WTC11 (cell line): ENCODE data around the gene HSBP1L1.

Experiments
- GRHL2 ChIP-seq: fragments of 250-450 bp; sonication (Bioruptor Pico); IDR thresholded peaks from 2 replicates; pipeline ENCODE4 v1.8.0; 2022; ENCODE audit warnings: mild to moderate bottlenecking, moderate library complexity; ENCODE audit not compliant: insufficient replicate concordance, severe bottlenecking
- GTF2I ChIP-seq: fragments of 250-450 bp; sonication (Bioruptor Pico); conservative IDR thresholded peaks from 2 replicates; pipeline ENCODE4 v1.4.0; 2021; ENCODE audit warnings: mild to moderate bottlenecking
- IRF2 ChIP-seq: sonication (generic); formaldehyde crosslinking; IDR thresholded peaks from 2 replicates; pipeline ENCODE4 v1.8.0; 2022; ENCODE audit warnings: low read depth, missing genetic modification reagents, borderline replicate concordance
- NFYB ChIP-seq: sonication (generic); formaldehyde crosslinking; conservative IDR thresholded peaks from 2 replicates; pipeline ENCODE4 v1.8.0; 2022; ENCODE audit warnings: low read depth, missing genetic modification reagents
- ZNF423 ChIP-seq: fragments of 250-450 bp; sonication (Bioruptor Pico); IDR thresholded peaks from 2 replicates; pipeline ENCODE4 v2.1.2; 2022; ENCODE audit warnings: mild to moderate bottlenecking, moderate library complexity
- TF ChIP-seq, protein P1 (sequence below): sonication (generic); formaldehyde crosslinking; IDR thresholded peaks from 2 replicates; pipeline ENCODE4 v1.8.1; 2022; ENCODE audit warnings: low read depth, mild to moderate bottlenecking, moderate library complexity, missing genetic modification reagents, borderline replicate concordance
- TF ChIP-seq, protein P2 (sequence below): fragments of 200-600 bp; IDR thresholded peaks from 2 replicates; pipeline ENCODE4 v1.8.0; 2022; ENCODE audit warnings: antibody characterized with exemption
- TF ChIP-seq, protein P3 (sequence below): sonication (generic); formaldehyde crosslinking; IDR thresholded peaks from 2 replicates; pipeline ENCODE4 v1.8.1; 2022; ENCODE audit warnings: mild to moderate bottlenecking, missing genetic modification reagents, moderate library complexity, borderline replicate concordance
- TF ChIP-seq, protein P4 (sequence below): sonication (generic); formaldehyde crosslinking; conservative IDR thresholded peaks from 2 replicates; pipeline ENCODE4 v1.8.1; 2022; ENCODE audit warnings: mild to moderate bottlenecking, missing genetic modification reagents
- TF ChIP-seq, protein P5 (sequence below): sonication (generic); formaldehyde crosslinking; IDR thresholded peaks from 2 replicates; pipeline ENCODE4 v1.8.0; 2022; ENCODE audit warnings: mild to moderate bottlenecking, missing genetic modification reagents
- TF ChIP-seq, protein P6 (sequence below): sonication (generic); formaldehyde crosslinking; IDR thresholded peaks from 2 replicates; pipeline ENCODE4 v1.8.1; 2022; ENCODE audit warnings: missing genetic modification reagents, borderline replicate concordance

DNA sequence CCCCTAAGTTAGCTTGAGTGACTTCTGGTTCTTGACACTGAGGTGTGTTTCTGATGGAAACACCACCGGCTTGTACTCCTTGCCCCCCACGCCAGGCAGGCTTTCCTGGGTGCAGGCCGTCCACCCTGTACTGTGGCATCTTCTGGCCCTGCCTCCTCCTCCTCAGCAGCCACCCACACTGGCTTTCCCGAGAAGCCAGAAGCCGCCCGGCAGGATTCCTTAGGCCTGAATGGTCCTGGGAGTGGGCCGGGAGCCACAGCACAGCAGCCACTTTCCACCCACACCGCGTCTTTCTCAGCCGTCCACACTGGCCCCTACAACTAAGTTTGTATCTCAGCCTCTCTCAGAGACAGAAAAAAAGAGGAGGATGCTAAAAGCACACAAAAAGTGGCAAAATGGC is 2.1 kb upstream of the HSBP1L1 start:
- TF ChIP-seq, protein P1, sequence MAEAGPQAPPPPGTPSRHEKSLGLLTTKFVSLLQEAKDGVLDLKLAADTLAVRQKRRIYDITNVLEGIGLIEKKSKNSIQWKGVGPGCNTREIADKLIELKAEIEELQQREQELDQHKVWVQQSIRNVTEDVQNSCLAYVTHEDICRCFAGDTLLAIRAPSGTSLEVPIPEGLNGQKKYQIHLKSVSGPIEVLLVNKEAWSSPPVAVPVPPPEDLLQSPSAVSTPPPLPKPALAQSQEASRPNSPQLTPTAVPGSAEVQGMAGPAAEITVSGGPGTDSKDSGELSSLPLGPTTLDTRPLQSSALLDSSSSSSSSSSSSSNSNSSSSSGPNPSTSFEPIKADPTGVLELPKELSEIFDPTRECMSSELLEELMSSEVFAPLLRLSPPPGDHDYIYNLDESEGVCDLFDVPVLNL: no peak
- TF ChIP-seq, protein P2, sequence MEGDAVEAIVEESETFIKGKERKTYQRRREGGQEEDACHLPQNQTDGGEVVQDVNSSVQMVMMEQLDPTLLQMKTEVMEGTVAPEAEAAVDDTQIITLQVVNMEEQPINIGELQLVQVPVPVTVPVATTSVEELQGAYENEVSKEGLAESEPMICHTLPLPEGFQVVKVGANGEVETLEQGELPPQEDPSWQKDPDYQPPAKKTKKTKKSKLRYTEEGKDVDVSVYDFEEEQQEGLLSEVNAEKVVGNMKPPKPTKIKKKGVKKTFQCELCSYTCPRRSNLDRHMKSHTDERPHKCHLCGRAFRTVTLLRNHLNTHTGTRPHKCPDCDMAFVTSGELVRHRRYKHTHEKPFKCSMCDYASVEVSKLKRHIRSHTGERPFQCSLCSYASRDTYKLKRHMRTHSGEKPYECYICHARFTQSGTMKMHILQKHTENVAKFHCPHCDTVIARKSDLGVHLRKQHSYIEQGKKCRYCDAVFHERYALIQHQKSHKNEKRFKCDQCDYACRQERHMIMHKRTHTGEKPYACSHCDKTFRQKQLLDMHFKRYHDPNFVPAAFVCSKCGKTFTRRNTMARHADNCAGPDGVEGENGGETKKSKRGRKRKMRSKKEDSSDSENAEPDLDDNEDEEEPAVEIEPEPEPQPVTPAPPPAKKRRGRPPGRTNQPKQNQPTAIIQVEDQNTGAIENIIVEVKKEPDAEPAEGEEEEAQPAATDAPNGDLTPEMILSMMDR: no peak
- TF ChIP-seq, protein P3, sequence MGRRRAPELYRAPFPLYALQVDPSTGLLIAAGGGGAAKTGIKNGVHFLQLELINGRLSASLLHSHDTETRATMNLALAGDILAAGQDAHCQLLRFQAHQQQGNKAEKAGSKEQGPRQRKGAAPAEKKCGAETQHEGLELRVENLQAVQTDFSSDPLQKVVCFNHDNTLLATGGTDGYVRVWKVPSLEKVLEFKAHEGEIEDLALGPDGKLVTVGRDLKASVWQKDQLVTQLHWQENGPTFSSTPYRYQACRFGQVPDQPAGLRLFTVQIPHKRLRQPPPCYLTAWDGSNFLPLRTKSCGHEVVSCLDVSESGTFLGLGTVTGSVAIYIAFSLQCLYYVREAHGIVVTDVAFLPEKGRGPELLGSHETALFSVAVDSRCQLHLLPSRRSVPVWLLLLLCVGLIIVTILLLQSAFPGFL (CRISPR knock-in tag): no peak
- TF ChIP-seq NFYB (CRISPR knock-in tag) (no peak), GRHL2 (no peak), IRF2 (CRISPR knock-in tag) (no peak), ZNF423 (no peak), GTF2I (CRISPR knock-in tag) (no peak)
- TF ChIP-seq, protein P4, sequence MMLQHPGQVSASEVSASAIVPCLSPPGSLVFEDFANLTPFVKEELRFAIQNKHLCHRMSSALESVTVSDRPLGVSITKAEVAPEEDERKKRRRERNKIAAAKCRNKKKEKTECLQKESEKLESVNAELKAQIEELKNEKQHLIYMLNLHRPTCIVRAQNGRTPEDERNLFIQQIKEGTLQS (CRISPR knock-in tag): no peak
- TF ChIP-seq, protein P5, sequence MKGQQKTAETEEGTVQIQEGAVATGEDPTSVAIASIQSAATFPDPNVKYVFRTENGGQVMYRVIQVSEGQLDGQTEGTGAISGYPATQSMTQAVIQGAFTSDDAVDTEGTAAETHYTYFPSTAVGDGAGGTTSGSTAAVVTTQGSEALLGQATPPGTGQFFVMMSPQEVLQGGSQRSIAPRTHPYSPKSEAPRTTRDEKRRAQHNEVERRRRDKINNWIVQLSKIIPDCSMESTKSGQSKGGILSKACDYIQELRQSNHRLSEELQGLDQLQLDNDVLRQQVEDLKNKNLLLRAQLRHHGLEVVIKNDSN (CRISPR knock-in tag): no peak
- TF ChIP-seq, protein P6, sequence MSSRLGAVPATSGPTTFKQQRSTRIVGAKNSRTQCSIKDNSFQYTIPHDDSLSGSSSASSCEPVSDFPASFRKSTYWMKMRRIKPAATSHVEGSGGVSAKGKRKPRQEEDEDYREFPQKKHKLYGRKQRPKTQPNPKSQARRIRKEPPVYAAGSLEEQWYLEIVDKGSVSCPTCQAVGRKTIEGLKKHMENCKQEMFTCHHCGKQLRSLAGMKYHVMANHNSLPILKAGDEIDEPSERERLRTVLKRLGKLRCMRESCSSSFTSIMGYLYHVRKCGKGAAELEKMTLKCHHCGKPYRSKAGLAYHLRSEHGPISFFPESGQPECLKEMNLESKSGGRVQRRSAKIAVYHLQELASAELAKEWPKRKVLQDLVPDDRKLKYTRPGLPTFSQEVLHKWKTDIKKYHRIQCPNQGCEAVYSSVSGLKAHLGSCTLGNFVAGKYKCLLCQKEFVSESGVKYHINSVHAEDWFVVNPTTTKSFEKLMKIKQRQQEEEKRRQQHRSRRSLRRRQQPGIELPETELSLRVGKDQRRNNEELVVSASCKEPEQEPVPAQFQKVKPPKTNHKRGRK (CRISPR knock-in tag): no peak
